ENCODE measurements around the gene TRPM5. TPM values are rescaled to one million over a fixed set of nuclear protein-coding genes. Genes with fewer than 3 reads are reported as not detected.

TRPM5 gene
- total RNA-seq, 1 experiment from 2014 or later, result not detected

DNA sequence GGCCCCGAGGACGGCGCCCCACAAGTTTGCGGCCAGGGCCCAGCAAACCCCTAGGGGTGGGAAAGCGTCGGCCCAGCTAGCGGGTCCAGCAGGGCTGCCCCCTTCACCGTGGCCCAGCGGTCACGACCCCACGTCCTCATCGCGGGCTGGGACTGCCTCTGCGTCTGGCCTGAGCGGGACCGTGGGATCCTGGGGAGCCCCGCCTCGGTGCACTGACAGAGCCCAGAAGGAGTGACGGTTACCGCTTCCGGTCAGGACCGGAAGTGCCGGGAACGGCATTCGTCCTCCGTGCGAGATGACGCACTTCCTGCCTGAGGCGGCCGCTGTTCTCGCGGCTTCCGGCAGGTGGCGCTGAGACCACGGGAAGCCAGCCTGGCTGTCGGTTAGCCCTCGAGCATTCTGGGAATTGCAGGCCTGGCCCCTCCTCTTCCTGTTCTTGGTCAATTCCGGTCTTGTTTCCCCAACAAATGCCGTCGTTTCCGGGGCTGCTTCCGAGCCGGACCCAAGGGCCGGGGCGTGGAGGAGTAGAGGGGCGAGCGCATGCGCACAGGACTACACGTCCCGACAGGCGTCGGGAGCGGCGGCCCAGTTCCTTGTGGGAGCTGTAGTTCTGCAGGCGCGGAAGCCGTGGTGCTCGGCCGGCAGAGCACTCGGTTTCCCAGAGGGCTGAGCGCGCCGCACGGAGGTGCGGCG is 44.1 kb downstream of the TRPM5 start, which contains the start of gene TSSC4:
Gene TSSC4 (plus strand): TSS at position 682 of the 693 bp plus-strand sequence. CDS start 1,884 bp downstream, outside the sequence.
- peak within 1 kb of the TSS; percentile 85 for H3K27ac ChIP-seq (ENCODE audit: low read depth, low read length, poor library complexity, severe bottlenecking)
- DNase-seq (ENCODE audit: low spot score), result peak; percentile 99
- intact Hi-C loops (cut with micrococcal nuclease; ENCODE audit: unreplicated experiment), result loop anchor here (1.0 kb wide), 1 partner anchor 22 kb away; no protein-coding TSS in a partner anchor
- H3K4me3 ChIP-seq (ENCODE audit: low read depth, low read length, poor library complexity, severe bottlenecking), result peak within 1 kb of the TSS; percentile 82
- H3K9me3 ChIP-seq (ENCODE audit: low read depth, low read length, poor library complexity, severe bottlenecking), result no peaks in the 10 kb centered on the region
- H3K4me1 ChIP-seq (ENCODE audit: insufficient read depth, low read length, poor library complexity, severe bottlenecking), result peaks cover 8% of the 10 kb centered on the region
- no TSS peak for BruUV-seq (replicated peaks)
- H3K36me3 ChIP-seq (ENCODE audit: insufficient read depth, low read length, poor library complexity, severe bottlenecking), result peaks cover 3% of the 10 kb centered on the region
- H3K27me3 ChIP-seq (replicated peaks; ENCODE audit: insufficient read depth, low read depth, low read length, poor library complexity), result no peaks in the 10 kb centered on the region
- ChIA-PET CTCF (interaction anchor here (0.5 to 1.0 kb wide), 4 partner anchors 20 to 95 kb away, joined by 5 to 11 read pairs (median 6); no protein-coding TSS in a partner anchor), POLR2A (ENCODE audit: low non-redundant PET) (interaction anchor here (0.6 kb wide), 1 partner anchor 310 kb away, joined by 3 read pairs; no protein-coding TSS in a partner anchor)
- no peak for TF ChIP-seq EZH2 (IDR thresholded peaks at IDR 0.05; ENCODE audit: borderline replicate concordance, low read depth, low read length, poor library complexity, severe bottlenecking)
- TF ChIP-seq, protein P1, sequence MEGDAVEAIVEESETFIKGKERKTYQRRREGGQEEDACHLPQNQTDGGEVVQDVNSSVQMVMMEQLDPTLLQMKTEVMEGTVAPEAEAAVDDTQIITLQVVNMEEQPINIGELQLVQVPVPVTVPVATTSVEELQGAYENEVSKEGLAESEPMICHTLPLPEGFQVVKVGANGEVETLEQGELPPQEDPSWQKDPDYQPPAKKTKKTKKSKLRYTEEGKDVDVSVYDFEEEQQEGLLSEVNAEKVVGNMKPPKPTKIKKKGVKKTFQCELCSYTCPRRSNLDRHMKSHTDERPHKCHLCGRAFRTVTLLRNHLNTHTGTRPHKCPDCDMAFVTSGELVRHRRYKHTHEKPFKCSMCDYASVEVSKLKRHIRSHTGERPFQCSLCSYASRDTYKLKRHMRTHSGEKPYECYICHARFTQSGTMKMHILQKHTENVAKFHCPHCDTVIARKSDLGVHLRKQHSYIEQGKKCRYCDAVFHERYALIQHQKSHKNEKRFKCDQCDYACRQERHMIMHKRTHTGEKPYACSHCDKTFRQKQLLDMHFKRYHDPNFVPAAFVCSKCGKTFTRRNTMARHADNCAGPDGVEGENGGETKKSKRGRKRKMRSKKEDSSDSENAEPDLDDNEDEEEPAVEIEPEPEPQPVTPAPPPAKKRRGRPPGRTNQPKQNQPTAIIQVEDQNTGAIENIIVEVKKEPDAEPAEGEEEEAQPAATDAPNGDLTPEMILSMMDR (conservative IDR thresholded peaks at IDR 0.05; ENCODE audit: low read depth, low read length), result peak; percentile 98

DNA sequence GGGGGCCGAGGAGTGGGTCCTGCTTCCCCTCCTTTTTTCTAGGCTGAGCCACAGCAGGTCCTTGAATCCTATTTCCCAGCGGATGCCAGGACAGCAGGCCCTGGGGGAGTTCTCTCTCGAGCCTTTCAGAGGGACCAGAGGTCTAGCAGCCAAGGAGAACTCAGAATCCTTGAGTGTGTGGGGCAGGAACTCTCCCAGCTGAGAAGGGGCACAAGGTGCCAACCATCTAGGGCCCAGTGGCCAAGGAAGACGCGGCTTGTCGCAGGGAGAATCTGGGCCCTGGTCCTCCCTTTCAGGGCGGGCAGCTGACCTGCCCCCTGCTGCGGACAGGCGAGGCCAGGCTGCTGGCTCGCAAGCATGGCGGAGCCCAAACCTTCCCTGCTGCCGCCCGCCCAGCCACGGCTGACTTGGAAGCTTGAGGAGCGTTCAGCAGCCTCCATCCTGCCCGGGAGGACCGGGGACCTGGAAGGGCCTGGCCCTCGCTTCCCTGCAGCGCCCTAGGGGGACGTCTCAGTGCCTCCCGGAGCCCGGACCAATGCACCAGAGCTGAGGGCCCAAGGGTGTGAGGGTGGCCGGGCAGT is 44.7 kb downstream of the TRPM5 start:
- Histone ChIP-seq H3K36me3 (ENCODE audit: insufficient read depth, low read length, poor library complexity, severe bottlenecking) (peaks cover 3% of the 10 kb centered on the region), H3K9me3 (ENCODE audit: low read depth, low read length, poor library complexity, severe bottlenecking) (no peaks in the 10 kb centered on the region), H3K27me3 (replicated peaks; ENCODE audit: insufficient read depth, low read depth, low read length, poor library complexity) (no peaks in the 10 kb centered on the region), H3K4me1 (ENCODE audit: insufficient read depth, low read length, poor library complexity, severe bottlenecking) (peaks cover 8% of the 10 kb centered on the region), H3K27ac (ENCODE audit: low read depth, low read length, poor library complexity, severe bottlenecking) (peak overlapping the region; percentile 85), H3K4me3 (ENCODE audit: low read depth, low read length, poor library complexity, severe bottlenecking) (peak overlapping the region; percentile 82)
- peak; percentile 14 for DNase-seq (ENCODE audit: low spot score)
- TF ChIP-seq, protein P1 (conservative IDR thresholded peaks at IDR 0.05; ENCODE audit: low read depth, low read length), result no peak
- TF ChIP-seq EZH2 (IDR thresholded peaks at IDR 0.05; ENCODE audit: borderline replicate concordance, low read depth, low read length, poor library complexity, severe bottlenecking), result no peak
- intact Hi-C loops (cut with micrococcal nuclease; ENCODE audit: unreplicated experiment), result loop anchor here (1.0 kb wide), 1 partner anchor 21 kb away; no protein-coding TSS in a partner anchor
- ChIA-PET CTCF (no interaction called here), POLR2A (ENCODE audit: low non-redundant PET) (no interaction called here)
- BruUV-seq (replicated peaks), result no TSS peak

DNA sequence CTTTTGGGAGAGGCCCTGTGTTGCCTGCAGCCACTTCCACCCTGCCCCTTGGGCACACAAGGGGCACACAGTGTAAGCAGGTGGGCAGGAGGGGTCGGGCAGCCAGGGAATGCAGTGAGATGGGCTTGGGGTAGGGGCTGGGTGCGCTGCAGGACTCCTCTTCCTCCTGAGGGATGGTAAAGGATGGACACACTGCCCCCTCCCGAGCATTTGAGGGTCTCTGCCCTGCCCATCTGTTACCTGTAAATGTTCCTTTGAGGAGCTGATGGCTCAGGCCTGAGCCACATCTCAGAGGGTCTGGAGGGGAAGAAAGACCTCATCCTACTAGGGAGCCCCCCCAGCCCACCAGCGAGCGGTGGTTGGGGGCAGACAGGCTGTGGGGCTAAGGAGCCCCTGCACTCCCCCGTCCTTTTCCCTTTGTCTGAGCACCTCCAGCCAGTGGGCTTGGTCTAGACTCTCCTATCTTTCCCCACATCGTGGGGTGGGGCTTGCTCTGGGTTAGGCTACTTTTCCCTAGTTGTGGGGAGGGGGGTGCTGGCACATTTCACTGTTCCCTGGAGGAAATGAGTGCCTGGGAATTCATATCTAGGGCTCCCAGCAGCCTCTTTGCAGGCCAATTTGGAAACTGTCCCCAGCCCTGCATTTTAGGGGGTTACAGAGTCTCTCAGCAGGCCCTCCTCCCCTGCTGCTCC is 45.5 kb downstream of the TRPM5 start:
- intact Hi-C loops (cut with micrococcal nuclease; ENCODE audit: unreplicated experiment), result no loop called here
- no peak for TF ChIP-seq EZH2 (IDR thresholded peaks at IDR 0.05; ENCODE audit: borderline replicate concordance, low read depth, low read length, poor library complexity, severe bottlenecking)
- TF ChIP-seq, protein P1 (conservative IDR thresholded peaks at IDR 0.05; ENCODE audit: low read depth, low read length), result 0 out of 2 replicates have a peak, but pooled peaks have one; percentile 14
- CTCF ChIA-PET, result interaction anchor here (0.5 to 0.7 kb wide), 2 partner anchors 93 to 94 kb away, joined by 4 to 7 read pairs; no protein-coding TSS in a partner anchor
- H3K27me3 ChIP-seq (replicated peaks; ENCODE audit: insufficient read depth, low read depth, low read length, poor library complexity), result no peaks in the 10 kb centered on the region
- BruUV-seq (replicated peaks), result TSS peak; percentile 74
- peak overlapping the region; percentile 82 for H3K4me3 ChIP-seq (ENCODE audit: low read depth, low read length, poor library complexity, severe bottlenecking)
- H3K4me1 ChIP-seq (ENCODE audit: insufficient read depth, low read length, poor library complexity, severe bottlenecking), result peaks cover 8% of the 10 kb centered on the region
- H3K27ac ChIP-seq (ENCODE audit: low read depth, low read length, poor library complexity, severe bottlenecking), result peak overlapping the region; percentile 85
- DNase-seq (ENCODE audit: low spot score), result no peak
- POLR2A ChIA-PET (ENCODE audit: low non-redundant PET), result no interaction called here
- peaks cover 3% of the 10 kb centered on the region for H3K36me3 ChIP-seq (ENCODE audit: insufficient read depth, low read length, poor library complexity, severe bottlenecking)
- no peaks in the 10 kb centered on the region for H3K9me3 ChIP-seq (ENCODE audit: low read depth, low read length, poor library complexity, severe bottlenecking)
